ENCODE data around the gene GOLGA6L26.
"Not testable (repeated sequence)": the region's sequence is repeated elsewhere in the genome, so short reads cannot be mapped to it uniquely, and the experiment has no call there.

DNA sequence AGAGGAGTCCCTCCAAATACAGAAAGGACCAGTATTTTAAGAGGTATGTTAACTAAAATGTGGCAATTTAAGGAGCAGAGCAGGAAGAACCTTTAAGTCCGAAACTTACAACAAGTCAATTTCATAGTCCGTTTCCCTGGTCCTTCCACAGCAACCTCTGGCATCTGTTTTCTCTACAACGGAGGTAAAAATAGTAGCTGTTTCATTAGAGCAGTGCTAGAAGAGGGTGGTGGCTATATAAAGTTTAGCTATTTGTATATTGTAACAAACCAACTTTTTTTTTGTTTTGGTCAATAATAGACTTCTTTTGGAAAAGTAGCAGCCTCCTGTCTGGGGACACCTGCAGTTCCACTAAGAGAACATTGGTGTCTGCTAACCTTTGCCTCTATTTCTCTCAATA lies 37.9 kb upstream of the GOLGA6L26 start:
- TF ChIP-seq EZH2phosphoT487 (IDR thresholded peaks at IDR 0.05; ENCODE audit: insufficient read depth, low read depth); EZH2 (IDR thresholded peaks at IDR 0.05; ENCODE audit: insufficient read depth, poor library complexity, severe bottlenecking): not testable (repeated sequence)
